Caco-2 (cell line): ENCODE measurements around the gene HAO1. TPM values are rescaled to one million over a fixed set of nuclear protein-coding genes. Genes with fewer than 3 reads are reported as not detected.

Experiments used
- Bru-seq: library from RNA; stranded (reverse); fragments of 400-500 nt; gene quantifications from one replicate; lab custom pipeline; 2021; lab: Mats Ljungman, UMichigan
- BruChase-seq, 2 experiments: library from RNA; stranded (reverse); fragments of 400-500 nt; gene quantifications; one replicate each; lab custom pipeline; 2021; lab: Mats Ljungman, UMichigan
- BruUV-seq: library from RNA; stranded (reverse); fragments of 400-500 nt; replicated peaks from 2 replicates; lab custom pipeline; 2021; lab: Mats Ljungman, UMichigan
- CTCF ChIA-PET: fragments of 300-600 bp; sonication (Branson Sonifier 250); formaldehyde crosslinking; loops from one replicate; lab custom pipeline; 2022; ENCODE audit warnings: antibody characterized with exemption; lab: Charles Lee
- POLR2A ChIA-PET: fragments of 300-600 bp; sonication (Branson Sonifier 250); formaldehyde crosslinking; loops from one replicate; lab custom pipeline; 2022; ENCODE audit warnings: antibody characterized with exemption; lab: Charles Lee
- DNase-seq, 2 experiments: peaks; one replicate each; pipeline versions ENCODE4 v3.0.0 to v3.0.0-alpha.2; 2020 to 2022
- H3K27me3 ChIP-seq: replicated peaks from 2 replicates; pipeline ENCODE4 v1.6.0; 2011; ENCODE audit warnings: low read length; ENCODE audit not compliant: control insufficient read depth, insufficient read depth
- H3K36me3 ChIP-seq: 2 replicates; pipeline ENCODE4 v1.5.1; 2011; ENCODE audit warnings: low read length; ENCODE audit not compliant: control insufficient read depth, insufficient read depth
- H3K4me1 ChIP-seq: fragments of 250-450 bp; sonication (Bioruptor Pico); 2 replicates; pipeline ENCODE4 v1.5.1; 2020; ENCODE audit warnings: mild to moderate bottlenecking
- H3K4me3 ChIP-seq: 2 replicates; pipeline ENCODE4 v1.5.1; 2011; ENCODE audit warnings: low read depth, mild to moderate bottlenecking, control low read depth, low read length
- H3K9me3 ChIP-seq: fragments of 250-450 bp; sonication (Bioruptor Pico); 2 replicates; pipeline ENCODE4 v1.5.1; 2020; ENCODE audit warnings: mild to moderate bottlenecking, moderate library complexity
- H3K27ac Mint-ChIP-seq: one replicate; pipeline ENCODE4 v1.8.0; 2022; ENCODE audit warnings: mixed read lengths; ENCODE audit not compliant: unreplicated experiment
- H3K27me3 Mint-ChIP-seq: one replicate; pipeline ENCODE4 v1.8.0; 2022; ENCODE audit warnings: mixed read lengths; ENCODE audit not compliant: insufficient read depth, unreplicated experiment
- H3K36me3 Mint-ChIP-seq: one replicate; pipeline ENCODE4 v1.8.0; 2022; ENCODE audit warnings: mild to moderate bottlenecking, mixed read lengths; ENCODE audit not compliant: insufficient read depth, unreplicated experiment
- H3K4me1 Mint-ChIP-seq: one replicate; pipeline ENCODE4 v1.8.0; 2022; ENCODE audit warnings: low read depth, mixed read lengths; ENCODE audit not compliant: unreplicated experiment
- H3K4me3 Mint-ChIP-seq: one replicate; pipeline ENCODE4 v1.8.0; 2022; ENCODE audit warnings: mild to moderate bottlenecking, moderate library complexity, mixed read lengths; ENCODE audit not compliant: unreplicated experiment
- H3K9me3 Mint-ChIP-seq: one replicate; pipeline ENCODE4 v1.8.0; 2022; ENCODE audit warnings: mixed read lengths; ENCODE audit not compliant: unreplicated experiment
- CTCF ChIP-seq, 2 experiments: fragments of 200-600 bp in 1 of 2; IDR thresholded peaks; 1 replicate in 1 of 2; 2 replicates in 1 of 2; pipeline versions ENCODE4 v1.5.1 to v1.8.0; 2011 to 2022; ENCODE audit warnings: antibody characterized with exemption in 1 of 2, control low read depth in 1 of 2, inconsistent platforms in 1 of 2, low read depth in 1 of 2, low read length in 1 of 2, mild to moderate bottlenecking in 1 of 2, moderate library complexity in 1 of 2; ENCODE audit not compliant: insufficient read depth in 1 of 2, severe bottlenecking in 1 of 2, unreplicated experiment in 1 of 2
- intact Hi-C: fragments of 100-400 bp; cut with micrococcal nuclease; formaldehyde crosslinking; loops from one replicate; pipeline ENCODE4 v1.10.0; 2022; ENCODE audit not compliant: unreplicated experiment
- long read RNA-seq: library from polyadenylated mRNA; stranded (forward); transcript quantifications from one replicate; pipeline ENCODE4 v2.0.0, GENCODE V29; 2022
- total RNA-seq: library from RNA; stranded (reverse); gene quantifications from 2 replicates; pipeline ENCODE4 v1.2.3, GENCODE V29; 2022

Gene HAO1
- total RNA-seq (not detected in 2 replicates), Bru-seq, nascent RNA (percentile 2 among the genes with signal in this experiment), BruChase-seq, experiment 1, labeled RNA remaining after a 2-hour chase (percentile 1 among the genes with signal in this experiment), BruChase-seq, experiment 2, labeled RNA remaining after a 6-hour chase (not detected)
- long read RNA-seq, result 0 reads

GRCh38 chr20:7940341-7940740 is at the start of gene HAO1:
TSS of gene HAO1 (minus strand) at chr20:7940458. CDS start at chr20:7940422, 36 bp downstream.
- H3K27me3 Mint-ChIP-seq, result peaks cover 16% of the 10 kb centered on the region
- ChIA-PET CTCF (no interaction called here), POLR2A (no interaction called here)
- Histone ChIP-seq H3K27me3 (no peaks in the 10 kb centered on the region), H3K36me3 (no peaks in the 10 kb centered on the region), H3K9me3 (peaks cover 7% of the 10 kb centered on the region; the same call in 1 of the 2 replicates), H3K4me3 (no peak within 1 kb of the TSS), H3K4me1 (no peaks in the 10 kb centered on the region)
- no peak for DNase-seq
- H3K36me3 Mint-ChIP-seq, result no peaks in the 10 kb centered on the region
- no peak within 1 kb of the TSS for H3K27ac Mint-ChIP-seq
- no TSS peak for BruUV-seq
- H3K4me3 Mint-ChIP-seq, result no peak within 1 kb of the TSS
- intact Hi-C loops, result no loop called here
- no peak for TF ChIP-seq CTCF (IDR thresholded peaks at IDR 0.05; ENCODE audit: insufficient read depth in 1 of 2, low read depth in 1 of 2, low read length in 1 of 2, severe bottlenecking in 1 of 2, unreplicated experiment in 1 of 2)
- H3K9me3 Mint-ChIP-seq, result peaks cover 11% of the 10 kb centered on the region
- H3K4me1 Mint-ChIP-seq, result peaks cover 4% of the 10 kb centered on the region

GRCh38 chr20:7989379-7989778 is 49.1 kb upstream of the HAO1 start:
- POLR2A ChIA-PET, result no interaction called here
- Histone ChIP-seq H3K36me3 (no peaks in the 10 kb centered on the region), H3K4me3 (no peak overlapping the region), H3K9me3 (no peaks in the 10 kb centered on the region), H3K4me1 (no peaks in the 10 kb centered on the region), H3K27me3 (no peaks in the 10 kb centered on the region)
- DNase-seq, result no peak
- Mint-ChIP-seq H3K4me3 (no peak overlapping the region), H3K4me1 (no peaks in the 10 kb centered on the region), H3K27me3 (no peaks in the 10 kb centered on the region), H3K36me3 (no peaks in the 10 kb centered on the region), H3K9me3 (no peaks in the 10 kb centered on the region), H3K27ac (no peak overlapping the region)
- intact Hi-C loops, result loop anchor here (1.0 kb wide), 1 partner anchor 53 kb away; no protein-coding TSS in a partner anchor
- peak in 1 of 2 experiments; percentile 12 for TF ChIP-seq CTCF (IDR thresholded peaks at IDR 0.05; ENCODE audit: insufficient read depth in 1 of 2, low read depth in 1 of 2, low read length in 1 of 2, severe bottlenecking in 1 of 2, unreplicated experiment in 1 of 2)
- CTCF ChIA-PET, result interaction anchor here (1.0 to 1.4 kb wide), 2 partner anchors 9 to 53 kb away, joined by 7 to 8 read pairs; no protein-coding TSS in a partner anchor
- no TSS peak for BruUV-seq

- no peaks in the 10 kb centered on the region for H3K4me1 Mint-ChIP-seq
- no peaks in the 10 kb centered on the region for H3K27me3 ChIP-seq
- ChIA-PET CTCF (no interaction called here), POLR2A (no interaction called here)
- no peaks in the 10 kb centered on the region for H3K36me3 ChIP-seq
- no TSS peak for BruUV-seq
- no peaks in the 10 kb centered on the region for H3K9me3 ChIP-seq
- no peak overlapping the region for H3K4me3 Mint-ChIP-seq
- H3K36me3 Mint-ChIP-seq, result no peaks in the 10 kb centered on the region
- H3K9me3 Mint-ChIP-seq, result no peaks in the 10 kb centered on the region
- no peak overlapping the region for H3K4me3 ChIP-seq
- no peak overlapping the region for H3K27ac Mint-ChIP-seq
- intact Hi-C loops, result no loop called here
- H3K4me1 ChIP-seq, result peaks cover 7% of the 10 kb centered on the region
- no peak for TF ChIP-seq CTCF (IDR thresholded peaks at IDR 0.05; ENCODE audit: insufficient read depth in 1 of 2, low read depth in 1 of 2, low read length in 1 of 2, severe bottlenecking in 1 of 2, unreplicated experiment in 1 of 2)
- DNase-seq, result no peak
- H3K27me3 Mint-ChIP-seq, result no peaks in the 10 kb centered on the region
Measured at GRCh38 chr20:7985916-7986315, 45.7 kb upstream of the HAO1 start.
